ENCODE results near the gene C16orf87.

GRCh38 chr16:46830417-46830901 is 521 bp downstream of the C16orf87 start:
- no peak for TF ChIP-seq CTCF (IDR thresholded peaks at IDR 0.05)
- no peak for TF ChIP-seq POLR2AphosphoS5 (IDR thresholded peaks at IDR 0.05)

Measured in stomach (tissue), 4 donors.